A549 (cell line): ENCODE data around the gene SHANK2.

Source experiments
- CTCF ChIP-seq: fragments of >200 bp; sonication (Bioruptor Twin); formaldehyde crosslinking; IDR thresholded peaks from 3 replicates; pipeline ENCODE4 v1.5.1; 2016
- EP300 ChIP-seq, 2 experiments: fragments of >200 bp; sonication (Bioruptor Twin); formaldehyde crosslinking; IDR thresholded peaks; 2 replicates in 1 of 2; 3 replicates in 1 of 2; pipeline ENCODE4 v1.6.1; 2016 to 2017
- JUN ChIP-seq, 2 experiments: fragments of >200 bp; sonication (Bioruptor Twin); formaldehyde crosslinking; IDR thresholded peaks; 2 replicates in 1 of 2; 3 replicates in 1 of 2; pipeline ENCODE4 v1.6.1; 2016 to 2017
- PHF8 ChIP-seq: fragments of 200-600 bp; sonication (generic); IDR thresholded peaks from 2 replicates; pipeline ENCODE4 v1.6.1; 2016; ENCODE audit warnings: low read depth, mild to moderate bottlenecking, antibody characterized with exemption, moderate library complexity, borderline replicate concordance
- POLR2A ChIP-seq: IDR thresholded peaks from 2 replicates; pipeline ENCODE4 v1.6.1; 2012; ENCODE audit warnings: mild to moderate bottlenecking, low read length
- RAD21 ChIP-seq, 2 experiments: fragments of >200 bp in 1 of 2; sonication (Bioruptor Twin) in 1 of 2; formaldehyde crosslinking in 1 of 2; IDR thresholded peaks in 1 of 2; conservative IDR thresholded peaks in 1 of 2; 2 replicates in 1 of 2; 3 replicates in 1 of 2; pipeline ENCODE4 v1.6.1; 2012 to 2018; ENCODE audit warnings: inconsistent platforms in 1 of 2
- USF2 ChIP-seq: fragments of 450-650 bp; IDR thresholded peaks from 2 replicates; pipeline ENCODE4 v1.6.1; 2014; ENCODE audit warnings: antibody characterized with exemption

GRCh38 chr11:71210861-71211260, 41.5 kb downstream of the SHANK2 start:
- TF ChIP-seq JUN (IDR thresholded peaks at IDR 0.05) (no peak), CTCF (no peak), POLR2A (no peak), RAD21 (conservative IDR thresholded peaks at IDR 0.05 in 1 of 2, IDR thresholded peaks at IDR 0.05 in 1 of 2) (no peak), PHF8 (no peak), USF2 (no peak), EP300 (IDR thresholded peaks at IDR 0.05) (no peak)
